Daoy (cell line): ENCODE results near the gene NBDY. TPM values are rescaled to one million over a fixed set of nuclear protein-coding genes. Genes with fewer than 3 reads are reported as not detected.
"Not testable (repeated sequence)": the region's sequence is repeated elsewhere in the genome, so short reads cannot be mapped to it uniquely, and the experiment has no call there.

Source experiments
- DNase-seq: peaks from one replicate; pipeline ENCODE4 v3.0.0-alpha.2; 2015; ENCODE audit warnings: low read depth
- total RNA-seq: library from RNA; depleted of rRNA; stranded (reverse); fragments of >200 nt; shearing (Covaris generic); gene quantifications from 2 replicates; pipeline ENCODE4 v1.2.3, GENCODE V29; 2014

Gene NBDY
- total RNA-seq, 1 experiment from 2014 or later, result 4.3 TPM

DNA sequence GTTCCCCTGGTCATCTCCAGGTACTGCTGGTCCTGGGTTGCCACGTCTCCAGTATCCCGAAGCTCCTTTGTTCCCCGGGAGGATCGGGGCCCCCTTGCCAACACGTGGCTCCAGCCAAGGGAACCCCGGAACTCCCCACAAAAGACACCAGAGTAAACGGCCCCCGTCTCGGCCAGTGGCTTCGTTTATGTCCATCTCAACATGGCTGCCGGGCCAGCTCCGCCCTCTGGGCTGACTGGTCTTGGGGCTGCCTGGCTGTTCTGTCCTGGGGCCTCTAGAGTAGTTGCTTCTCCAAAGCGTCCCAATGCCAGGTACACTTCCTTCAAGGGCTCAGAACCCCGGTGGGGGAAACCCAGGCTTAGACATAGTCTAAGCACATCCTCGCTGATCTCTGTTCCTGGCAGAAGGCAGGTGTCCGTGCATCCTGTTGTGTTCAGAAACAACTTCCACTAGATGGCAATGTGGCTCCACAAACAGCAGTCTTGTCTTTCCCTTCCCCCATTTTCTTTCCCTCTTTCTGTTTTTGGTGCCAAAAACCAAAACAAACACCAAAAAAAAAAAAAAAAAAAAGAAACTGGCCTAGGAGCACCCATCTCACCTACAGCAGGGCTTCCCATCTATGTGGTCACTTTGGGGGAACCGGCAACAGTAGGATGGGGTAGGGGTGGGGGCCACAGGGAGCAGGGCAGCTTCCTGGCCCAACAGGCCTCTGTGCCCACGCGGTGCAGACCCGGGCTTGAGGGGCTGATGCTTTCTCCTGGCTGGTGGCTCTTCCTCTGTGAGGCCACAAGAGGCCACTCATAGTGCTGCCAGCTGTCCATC is 35.3 kb downstream of the NBDY start:
- peak; percentile 19 for DNase-seq

DNA sequence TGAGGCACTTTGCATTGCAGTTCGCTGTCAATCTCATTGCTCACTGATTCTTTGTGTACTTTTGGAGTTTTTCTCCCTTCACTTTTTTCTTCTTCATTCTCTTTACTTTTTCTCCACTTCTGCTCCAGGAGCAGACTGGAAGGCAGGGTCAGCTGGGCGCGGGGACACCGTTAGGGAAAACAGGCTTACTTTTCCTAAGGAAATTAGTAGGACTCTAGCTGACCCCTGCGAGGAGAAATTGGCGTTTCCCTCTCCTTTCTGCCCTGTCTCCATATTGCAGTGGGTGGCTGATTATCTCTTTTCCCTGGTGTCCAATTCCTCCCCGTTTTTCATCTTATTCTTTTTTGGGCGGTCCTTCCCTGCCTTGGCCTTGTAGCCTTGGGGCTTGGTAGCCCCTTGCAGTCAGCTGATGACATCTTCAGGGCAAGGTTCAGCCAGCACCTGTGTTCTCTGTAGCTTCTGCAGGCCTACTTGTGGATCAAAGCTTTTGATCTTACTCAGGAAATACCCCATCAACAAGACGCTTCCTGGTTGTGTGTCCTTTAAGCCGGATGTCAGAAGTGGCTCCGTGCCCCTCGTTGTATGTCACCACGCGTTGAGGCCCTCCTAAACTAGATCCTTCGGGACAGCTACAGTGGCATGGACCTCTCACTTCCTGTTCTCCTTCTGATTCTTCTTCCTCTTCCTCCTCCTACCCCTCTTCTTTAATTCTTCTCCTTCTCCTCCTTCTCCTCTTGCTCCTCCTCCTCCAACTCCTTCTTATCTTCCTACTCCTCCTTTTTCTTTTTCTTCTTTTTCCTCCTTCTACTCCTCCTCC is 36.1 kb downstream of the NBDY start:
- no peak for DNase-seq

DNA sequence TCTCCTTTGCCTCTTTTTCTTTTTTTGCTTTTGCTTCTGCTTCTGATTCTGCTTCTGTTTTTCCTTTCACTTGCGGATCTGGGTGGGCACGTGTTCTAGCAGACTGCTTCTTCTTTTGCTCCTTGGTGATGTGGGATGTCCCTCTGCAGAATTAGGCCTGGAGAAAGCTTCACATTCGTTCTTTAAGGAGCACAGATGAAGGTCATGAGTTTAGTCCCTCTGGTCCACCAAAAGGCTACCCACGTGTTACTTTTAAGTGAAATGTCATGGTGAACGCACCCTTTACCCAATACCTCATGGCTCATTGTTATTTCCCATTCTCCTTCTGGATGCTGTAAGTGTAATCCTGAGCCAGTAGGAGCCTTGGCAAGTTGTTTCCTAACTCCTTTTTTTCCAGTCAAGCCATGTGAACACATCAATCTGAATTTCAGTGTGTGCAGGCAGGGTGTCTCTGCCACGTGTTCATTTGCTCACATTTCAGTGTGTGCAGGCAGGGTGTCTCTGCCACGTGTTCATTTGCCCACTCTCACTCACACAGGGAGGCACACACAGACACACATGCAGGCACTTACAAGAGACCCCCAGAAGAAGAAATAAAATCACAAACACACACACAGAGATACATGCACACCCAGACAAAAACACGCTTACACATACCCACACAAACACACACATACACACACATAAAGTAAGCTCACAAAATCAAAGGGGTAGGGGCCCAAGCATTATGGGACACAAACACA is 36.9 kb downstream of the NBDY start:
- no peak for DNase-seq

DNA sequence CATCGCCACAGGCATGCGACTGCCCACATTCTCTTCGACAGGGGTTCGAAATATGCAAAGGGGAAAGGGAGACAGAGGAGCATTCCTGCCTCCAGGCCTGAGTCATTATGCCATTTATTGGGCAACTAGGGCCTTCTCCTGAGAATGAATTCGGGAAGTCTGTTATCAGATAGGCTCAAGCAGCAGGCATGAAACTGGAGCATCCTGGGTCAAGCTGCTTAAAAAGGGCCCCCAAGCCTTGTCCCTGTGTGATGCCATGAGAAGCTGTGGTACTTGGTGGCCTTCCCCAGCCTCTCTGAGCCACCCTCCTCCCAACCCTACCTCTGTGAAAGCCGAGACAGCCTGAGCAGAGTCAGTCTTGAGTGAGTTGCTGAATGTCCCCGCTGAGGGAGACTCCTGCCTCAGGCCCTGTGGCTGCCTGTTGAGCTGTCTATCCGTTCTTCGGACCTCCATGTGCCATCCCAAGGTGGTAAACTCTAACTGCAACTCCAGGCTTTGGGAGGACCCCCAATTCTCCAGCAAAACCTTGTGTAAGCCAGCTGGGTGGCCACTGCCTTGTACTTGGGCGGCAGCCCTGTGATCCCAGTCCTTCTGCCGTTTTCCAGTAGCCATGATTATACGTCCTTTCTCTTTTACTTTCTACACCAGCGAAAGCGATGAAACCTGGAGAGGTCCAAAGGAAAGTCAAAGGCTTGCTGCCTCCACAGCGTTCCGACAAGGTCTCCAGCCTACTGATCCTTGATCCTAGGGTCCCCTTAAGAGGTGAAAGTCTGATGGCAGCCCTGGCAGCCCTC is 37.7 kb downstream of the NBDY start:
- DNase-seq, result no peak

DNA sequence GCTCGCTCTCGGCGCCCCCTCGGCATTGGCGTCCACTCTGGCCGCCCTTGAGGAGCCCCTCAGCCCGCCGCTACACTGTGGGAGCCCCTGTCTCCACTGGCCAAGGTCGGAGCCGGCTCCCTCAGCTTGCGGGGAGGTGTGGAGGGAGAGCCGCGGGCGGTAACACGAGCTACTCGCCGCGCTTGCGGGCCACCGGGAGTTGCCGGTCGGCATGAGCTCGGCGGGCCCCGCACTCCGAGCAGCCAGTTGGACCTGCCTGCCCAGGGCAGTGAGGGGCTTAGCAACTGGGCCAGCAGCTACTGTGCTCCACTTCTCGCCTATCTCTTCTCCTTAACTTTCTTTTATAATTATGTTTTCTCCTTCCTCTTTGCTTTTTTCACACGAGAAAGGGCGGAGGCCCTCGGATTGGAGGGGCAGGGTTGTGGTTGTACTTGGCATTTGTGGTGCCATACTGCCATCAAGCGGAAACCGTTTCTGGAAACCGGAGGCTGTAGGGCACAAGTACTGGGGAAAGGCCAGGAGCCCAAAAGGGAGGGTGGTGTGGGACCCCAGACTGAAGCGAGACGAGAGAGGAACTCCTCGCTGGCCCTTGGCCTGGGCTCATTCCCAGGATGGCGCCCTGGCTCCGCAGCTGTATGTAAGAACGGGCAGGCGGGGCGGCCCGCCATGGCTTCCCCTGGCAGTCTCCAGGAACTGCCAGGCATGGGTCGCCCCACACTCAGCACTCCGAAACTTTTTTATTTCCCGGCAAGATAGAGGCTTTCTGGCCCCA is 38.5 kb downstream of the NBDY start:
- not testable (repeated sequence) for DNase-seq

DNA sequence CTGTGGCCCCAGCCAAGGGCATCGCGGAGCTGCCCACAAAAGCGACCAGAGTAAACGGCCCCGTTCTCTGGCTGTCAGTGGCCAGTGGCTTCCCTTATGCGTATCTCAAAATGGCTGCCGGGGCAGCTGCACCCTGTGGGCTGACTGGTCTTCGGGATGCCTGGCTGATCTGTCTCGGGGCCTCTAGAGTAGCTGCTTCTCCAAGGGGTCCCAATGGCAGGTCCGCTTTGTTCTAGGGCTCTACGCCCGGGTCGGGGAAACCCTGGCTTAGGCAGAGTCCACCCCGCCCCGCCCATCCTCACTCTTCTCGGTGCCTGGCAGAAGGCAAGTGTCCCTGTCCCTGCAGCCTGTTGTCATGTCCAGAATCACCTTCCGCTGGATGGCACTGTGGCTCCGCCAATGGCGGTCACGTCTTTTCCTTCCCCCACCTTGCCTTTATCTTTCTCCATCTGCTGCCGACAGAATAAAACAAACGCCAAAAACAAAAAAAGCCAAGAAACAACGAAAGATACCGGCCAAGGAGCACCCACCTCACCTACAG is 39.1 kb downstream of the NBDY start:
- DNase-seq, result not testable (repeated sequence)

DNA sequence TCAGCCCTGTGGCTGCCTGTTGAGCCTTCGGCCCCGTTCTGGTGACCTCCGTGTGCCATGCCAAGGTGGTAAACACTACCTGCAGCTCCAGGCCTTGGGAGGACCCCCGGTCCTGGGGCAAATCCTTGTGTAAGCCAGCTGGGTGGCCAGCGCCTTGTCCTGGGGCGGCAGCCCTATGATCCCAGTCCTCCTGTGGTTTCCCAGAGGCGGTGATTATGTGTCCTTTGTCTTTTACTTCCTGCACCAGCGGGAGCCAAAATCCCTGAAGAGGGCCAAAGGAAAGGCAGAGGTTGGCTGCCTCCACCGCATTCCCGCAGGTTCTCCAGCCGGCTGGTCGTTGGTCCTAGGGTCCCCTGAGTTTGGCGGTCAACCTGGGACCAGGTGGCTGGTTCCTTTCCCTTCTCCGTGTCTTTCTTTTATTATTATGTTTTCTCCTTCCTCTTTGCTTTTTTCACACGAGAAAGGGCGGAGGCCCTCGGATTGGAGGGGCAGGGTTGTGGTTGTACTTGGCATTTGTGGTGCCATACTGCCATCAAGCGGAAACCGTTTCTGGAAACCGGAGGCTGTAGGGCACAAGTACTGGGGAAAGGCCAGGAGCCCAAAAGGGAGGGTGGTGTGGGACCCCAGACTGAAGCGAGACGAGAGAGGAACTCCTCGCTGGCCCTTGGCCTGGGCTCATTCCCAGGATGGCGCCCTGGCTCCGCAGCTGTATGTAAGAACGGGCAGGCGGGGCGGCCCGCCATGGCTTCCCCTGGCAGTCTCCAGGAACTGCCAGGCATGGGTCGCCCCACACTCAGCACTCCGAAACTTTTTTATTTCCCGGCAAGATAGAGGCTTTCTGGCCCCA is 43.9 kb downstream of the NBDY start:
- DNase-seq, result not testable (repeated sequence)

DNA sequence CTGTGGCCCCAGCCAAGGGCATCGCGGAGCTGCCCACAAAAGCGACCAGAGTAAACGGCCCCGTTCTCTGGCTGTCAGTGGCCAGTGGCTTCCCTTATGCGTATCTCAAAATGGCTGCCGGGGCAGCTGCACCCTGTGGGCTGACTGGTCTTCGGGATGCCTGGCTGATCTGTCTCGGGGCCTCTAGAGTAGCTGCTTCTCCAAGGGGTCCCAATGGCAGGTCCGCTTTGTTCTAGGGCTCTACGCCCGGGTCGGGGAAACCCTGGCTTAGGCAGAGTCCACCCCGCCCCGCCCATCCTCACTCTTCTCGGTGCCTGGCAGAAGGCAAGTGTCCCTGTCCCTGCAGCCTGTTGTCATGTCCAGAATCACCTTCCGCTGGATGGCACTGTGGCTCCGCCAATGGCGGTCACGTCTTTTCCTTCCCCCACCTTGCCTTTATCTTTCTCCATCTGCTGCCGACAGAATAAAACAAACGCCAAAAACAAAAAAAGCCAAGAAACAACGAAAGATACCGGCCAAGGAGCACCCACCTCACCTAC is 44.5 kb downstream of the NBDY start:
- DNase-seq, result not testable (repeated sequence)

DNA sequence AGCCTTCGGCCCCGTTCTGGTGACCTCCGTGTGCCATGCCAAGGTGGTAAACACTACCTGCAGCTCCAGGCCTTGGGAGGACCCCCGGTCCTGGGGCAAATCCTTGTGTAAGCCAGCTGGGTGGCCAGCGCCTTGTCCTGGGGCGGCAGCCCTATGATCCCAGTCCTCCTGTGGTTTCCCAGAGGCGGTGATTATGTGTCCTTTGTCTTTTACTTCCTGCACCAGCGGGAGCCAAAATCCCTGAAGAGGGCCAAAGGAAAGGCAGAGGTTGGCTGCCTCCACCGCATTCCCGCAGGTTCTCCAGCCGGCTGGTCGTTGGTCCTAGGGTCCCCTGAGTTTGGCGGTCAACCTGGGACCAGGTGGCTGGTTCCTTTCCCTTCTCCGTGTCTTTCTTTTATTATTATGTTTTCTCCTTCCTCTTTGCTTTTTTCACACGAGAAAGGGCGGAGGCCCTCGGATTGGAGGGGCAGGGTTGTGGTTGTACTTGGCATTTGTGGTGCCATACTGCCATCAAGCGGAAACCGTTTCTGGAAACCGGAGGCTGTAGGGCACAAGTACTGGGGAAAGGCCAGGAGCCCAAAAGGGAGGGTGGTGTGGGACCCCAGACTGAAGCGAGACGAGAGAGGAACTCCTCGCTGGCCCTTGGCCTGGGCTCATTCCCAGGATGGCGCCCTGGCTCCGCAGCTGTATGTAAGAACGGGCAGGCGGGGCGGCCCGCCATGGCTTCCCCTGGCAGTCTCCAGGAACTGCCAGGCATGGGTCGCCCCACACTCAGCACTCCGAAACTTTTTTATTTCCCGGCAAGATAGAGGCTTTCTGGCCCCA is 49.3 kb downstream of the NBDY start:
- DNase-seq, result not testable (repeated sequence)

DNA sequence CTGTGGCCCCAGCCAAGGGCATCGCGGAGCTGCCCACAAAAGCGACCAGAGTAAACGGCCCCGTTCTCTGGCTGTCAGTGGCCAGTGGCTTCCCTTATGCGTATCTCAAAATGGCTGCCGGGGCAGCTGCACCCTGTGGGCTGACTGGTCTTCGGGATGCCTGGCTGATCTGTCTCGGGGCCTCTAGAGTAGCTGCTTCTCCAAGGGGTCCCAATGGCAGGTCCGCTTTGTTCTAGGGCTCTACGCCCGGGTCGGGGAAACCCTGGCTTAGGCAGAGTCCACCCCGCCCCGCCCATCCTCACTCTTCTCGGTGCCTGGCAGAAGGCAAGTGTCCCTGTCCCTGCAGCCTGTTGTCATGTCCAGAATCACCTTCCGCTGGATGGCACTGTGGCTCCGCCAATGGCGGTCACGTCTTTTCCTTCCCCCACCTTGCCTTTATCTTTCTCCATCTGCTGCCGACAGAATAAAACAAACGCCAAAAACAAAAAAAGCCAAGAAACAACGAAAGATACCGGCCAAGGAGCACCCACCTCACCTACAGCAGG is 50.0 kb downstream of the NBDY start:
- DNase-seq, result not testable (repeated sequence)

DNA sequence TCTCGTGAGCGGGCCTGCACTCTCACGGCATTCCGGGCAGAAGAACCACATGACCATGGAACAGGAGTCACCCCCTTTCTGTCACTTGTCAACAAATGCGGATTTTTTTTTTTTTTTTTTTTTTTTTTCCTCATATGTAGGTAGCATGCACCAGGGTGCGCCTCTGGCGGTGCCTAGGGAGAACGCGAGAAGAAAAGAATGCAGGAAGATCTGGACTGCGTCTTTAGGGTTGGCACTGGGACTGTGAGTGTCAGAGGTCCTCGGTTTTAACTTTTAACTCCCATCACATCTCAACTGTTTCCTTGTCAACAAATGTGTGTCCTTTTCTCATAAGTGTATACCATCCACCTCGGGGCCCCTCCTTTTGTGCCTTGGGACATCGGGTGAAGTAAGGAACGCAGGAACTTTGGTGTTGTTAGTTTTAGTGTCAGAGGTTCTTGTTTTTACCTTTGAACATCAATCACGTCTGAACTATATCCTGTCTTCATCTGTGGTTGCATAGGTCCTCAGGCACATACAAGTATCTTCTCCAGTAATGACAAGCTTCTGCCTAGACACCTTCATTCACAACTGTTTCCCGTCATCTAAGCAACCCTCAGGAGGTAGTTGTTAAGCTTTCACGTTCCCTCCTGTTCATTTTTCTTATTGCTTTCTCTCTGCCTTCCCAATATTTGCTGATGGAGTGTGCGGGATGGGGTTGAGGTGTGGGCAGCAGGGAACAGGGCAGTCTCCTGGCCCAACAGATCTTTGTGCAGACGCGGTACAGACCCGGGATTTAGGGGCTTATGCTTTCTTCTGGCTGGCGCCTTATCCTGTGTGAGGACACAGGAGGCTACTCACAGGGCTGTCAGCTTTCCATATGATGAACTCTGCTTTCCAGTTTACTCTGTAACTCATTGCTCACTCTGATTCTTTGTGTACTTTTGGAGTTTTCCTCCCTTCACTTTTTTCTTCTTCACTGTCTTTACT is 51.9 kb downstream of the NBDY start:
- not testable (repeated sequence) for DNase-seq

DNA sequence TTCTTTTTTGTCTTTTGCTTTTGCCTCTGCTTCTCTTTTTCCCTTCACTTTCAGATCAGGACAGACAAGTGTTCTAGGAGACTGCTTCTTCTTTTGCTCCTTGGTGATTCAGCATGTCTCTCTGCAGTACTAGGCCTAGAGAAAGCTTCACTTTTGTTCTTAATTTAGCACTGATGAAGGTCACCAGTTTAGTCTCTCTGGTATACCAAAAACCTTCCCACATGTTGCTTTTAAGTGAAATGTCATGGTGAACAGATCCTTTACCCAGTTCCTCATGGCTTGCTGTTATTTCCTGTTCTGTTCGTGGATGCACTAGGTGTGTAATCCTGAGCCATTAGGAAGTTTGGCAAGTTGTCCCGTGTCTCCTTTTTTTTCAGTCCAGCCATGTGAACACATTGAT is 53.3 kb downstream of the NBDY start:
- DNase-seq, result no peak

DNA sequence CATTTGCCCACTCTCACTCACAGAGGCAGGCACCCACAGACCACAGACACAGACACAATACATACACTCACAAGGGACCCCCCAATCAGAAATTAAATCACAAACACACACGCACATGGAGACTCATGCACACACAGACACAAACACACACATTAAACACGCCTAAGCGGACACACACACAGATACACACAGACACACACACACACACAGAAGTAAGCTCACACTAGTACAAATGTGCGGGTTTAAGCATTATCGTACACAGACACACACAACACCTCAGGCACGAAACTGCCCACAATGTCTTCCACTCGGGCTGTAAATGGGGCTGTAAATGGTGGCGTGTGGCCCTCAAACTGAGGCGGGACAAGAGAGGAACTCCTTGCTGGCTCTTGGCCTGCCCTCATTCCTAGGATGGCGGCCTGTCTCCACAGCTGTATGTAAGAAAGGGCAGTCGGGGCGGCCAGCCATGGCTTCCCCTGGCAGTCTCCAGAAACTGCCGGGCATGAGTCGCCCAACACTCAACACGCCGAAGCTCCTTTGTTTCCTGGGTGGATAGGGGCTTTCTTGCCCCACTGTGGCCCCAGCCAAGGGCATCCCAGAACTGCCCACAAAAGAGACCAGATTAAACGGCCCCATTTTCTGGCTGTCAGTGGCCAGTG is 53.9 kb downstream of the NBDY start:
- DNase-seq, result no peak

DNA sequence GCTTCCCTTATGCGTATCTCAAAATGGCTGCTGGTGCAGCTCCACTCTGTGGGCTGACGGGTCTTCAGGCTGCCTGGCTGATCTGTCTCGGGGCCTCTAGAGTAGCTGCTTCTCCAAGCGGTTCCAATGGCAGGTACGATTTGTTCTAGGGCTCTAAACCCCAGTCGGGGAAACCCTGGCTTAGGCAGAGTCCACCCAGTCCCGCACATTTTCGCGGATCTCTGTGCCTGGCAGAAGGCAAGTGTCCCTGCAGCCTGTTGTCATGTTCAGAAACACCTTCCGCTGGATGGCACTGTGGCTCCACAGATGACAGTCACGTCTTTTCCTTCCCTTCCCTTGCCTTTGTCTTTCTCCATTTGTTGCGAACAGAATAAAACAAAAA is 54.4 kb downstream of the NBDY start:
- DNase-seq, result no peak

DNA sequence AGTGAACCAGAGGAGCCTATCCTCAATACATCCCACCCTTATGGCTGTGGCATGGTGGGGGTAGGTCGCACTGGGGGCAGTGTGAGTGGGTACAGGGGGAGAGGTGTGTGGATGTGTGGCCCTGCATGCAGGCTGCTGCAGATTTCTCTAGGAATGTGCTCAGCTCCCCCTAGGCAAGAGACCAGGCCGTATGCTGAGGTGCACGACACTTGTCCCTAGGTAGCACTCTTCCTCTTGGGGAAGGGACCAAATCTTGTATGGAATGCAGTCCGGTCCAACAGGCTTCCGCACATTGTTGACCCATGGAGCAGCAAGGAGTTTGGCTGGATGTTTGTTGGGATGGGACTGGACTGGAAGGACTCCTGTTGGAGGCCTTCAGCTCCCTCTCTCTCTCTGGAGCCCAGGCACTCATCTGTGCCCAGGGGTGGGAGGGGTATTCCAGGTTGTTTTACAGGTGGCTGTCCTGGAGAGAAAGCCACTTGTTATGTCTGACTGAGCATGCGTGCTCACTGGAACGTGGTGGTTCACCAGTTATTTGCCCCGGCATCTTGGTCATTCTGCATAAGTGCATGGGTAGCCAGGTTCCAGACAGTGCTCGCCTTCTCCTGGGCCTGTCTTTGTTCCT is 55.1 kb downstream of the NBDY start:
- DNase-seq, result no peak

DNA sequence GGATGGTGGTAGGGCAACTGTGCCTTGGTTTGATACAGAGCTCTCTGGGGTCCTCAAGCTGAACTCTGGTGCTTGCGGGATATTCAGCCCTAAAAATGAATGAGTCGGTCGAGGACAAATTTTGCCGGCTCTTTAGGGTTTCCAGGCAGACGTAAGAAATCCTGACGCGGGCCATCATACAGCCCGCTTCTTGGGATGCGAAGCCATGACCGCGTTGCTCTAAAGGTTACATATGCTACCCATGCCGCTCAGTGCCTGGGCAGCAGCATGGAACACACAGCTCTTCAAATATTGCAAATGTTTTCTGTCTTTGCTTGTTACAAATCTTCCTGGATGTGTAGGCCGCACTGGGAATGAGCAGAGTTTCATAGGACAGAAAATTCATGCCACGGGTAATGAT is 55.6 kb downstream of the NBDY start:
- DNase-seq, result no peak
